HG02973 (cell line): Measurements from ENCODE around the gene EZH2.

Experiments used
- ATAC-seq: cut with Tn5 transposase; IDR thresholded peaks from one replicate; pipeline ENCODE4 v1.9.1; 2021; ENCODE audit warnings: moderate library complexity; ENCODE audit not compliant: unreplicated experiment

Gene EZH2

GRCh38 chr7:148809856-148810255 is 74.2 kb downstream of the EZH2 start:
- ATAC-seq, result no peak

GRCh38 chr7:148807436-148807835 is 76.7 kb downstream of the EZH2 start:
- no peak for ATAC-seq

- ATAC-seq, result no peak
Observed at GRCh38 chr7:148806187-148806586, 77.9 kb downstream of the EZH2 start.

- no peak for ATAC-seq
Observed at GRCh38 chr7:148804343-148805235, 79.5 kb downstream of the EZH2 start.

- ATAC-seq, result no peak
Observed at GRCh38 chr7:148803094-148803493, 81.0 kb downstream of the EZH2 start.

GRCh38 chr7:148802101-148802493 is 82.0 kb downstream of the EZH2 start:
- ATAC-seq, result no peak

- ATAC-seq, result no peak
Observed at GRCh38 chr7:148800677-148801076, 83.4 kb downstream of the EZH2 start.

- ATAC-seq, result no peak
Observed at GRCh38 chr7:148799893-148800555, 84.1 kb downstream of the EZH2 start.

- no peak for ATAC-seq
Observed at GRCh38 chr7:148796841-148797240, 87.2 kb downstream of the EZH2 start.

- no peak for ATAC-seq
Observed at GRCh38 chr7:148794476-148794875, 89.6 kb downstream of the EZH2 start.

GRCh38 chr7:148793590-148793989 is 90.5 kb downstream of the EZH2 start:
- no peak for ATAC-seq

- ATAC-seq, result no peak
Observed at GRCh38 chr7:148791546-148791945, 92.5 kb downstream of the EZH2 start.

GRCh38 chr7:148790850-148791249 is 93.2 kb downstream of the EZH2 start:
- ATAC-seq, result no peak

- ATAC-seq, result no peak
Observed at GRCh38 chr7:148790131-148790726, 93.9 kb downstream of the EZH2 start.

- ATAC-seq, result no peak
Observed at GRCh38 chr7:148789220-148789619, 94.9 kb downstream of the EZH2 start.

- no peak for ATAC-seq
Observed at GRCh38 chr7:148787571-148788295, 96.4 kb downstream of the EZH2 start.

GRCh38 chr7:148783801-148784527 is 100.1 kb downstream of the EZH2 start:
- no peak for ATAC-seq

GRCh38 chr7:148782757-148783456 is 101.2 kb downstream of the EZH2 start:
- ATAC-seq, result no peak

GRCh38 chr7:148774471-148774870 is 109.6 kb downstream of the EZH2 start:
- ATAC-seq, result no peak

- ATAC-seq, result peak; percentile 89
Observed at GRCh38 chr7:148773334-148773733, 110.8 kb downstream of the EZH2 start.
